ENCODE data around the gene ZNHIT2. TPM values are rescaled to one million over a fixed set of nuclear protein-coding genes. Genes with fewer than 3 reads are reported as not detected.

ZNHIT2 gene
- total and polyA plus RNA-seq, 2 of the 13 experiments (the other 11 are each of a cell fraction or from before 2014, with no cell fraction given) = 1.1 to 6.5 TPM

DNA sequence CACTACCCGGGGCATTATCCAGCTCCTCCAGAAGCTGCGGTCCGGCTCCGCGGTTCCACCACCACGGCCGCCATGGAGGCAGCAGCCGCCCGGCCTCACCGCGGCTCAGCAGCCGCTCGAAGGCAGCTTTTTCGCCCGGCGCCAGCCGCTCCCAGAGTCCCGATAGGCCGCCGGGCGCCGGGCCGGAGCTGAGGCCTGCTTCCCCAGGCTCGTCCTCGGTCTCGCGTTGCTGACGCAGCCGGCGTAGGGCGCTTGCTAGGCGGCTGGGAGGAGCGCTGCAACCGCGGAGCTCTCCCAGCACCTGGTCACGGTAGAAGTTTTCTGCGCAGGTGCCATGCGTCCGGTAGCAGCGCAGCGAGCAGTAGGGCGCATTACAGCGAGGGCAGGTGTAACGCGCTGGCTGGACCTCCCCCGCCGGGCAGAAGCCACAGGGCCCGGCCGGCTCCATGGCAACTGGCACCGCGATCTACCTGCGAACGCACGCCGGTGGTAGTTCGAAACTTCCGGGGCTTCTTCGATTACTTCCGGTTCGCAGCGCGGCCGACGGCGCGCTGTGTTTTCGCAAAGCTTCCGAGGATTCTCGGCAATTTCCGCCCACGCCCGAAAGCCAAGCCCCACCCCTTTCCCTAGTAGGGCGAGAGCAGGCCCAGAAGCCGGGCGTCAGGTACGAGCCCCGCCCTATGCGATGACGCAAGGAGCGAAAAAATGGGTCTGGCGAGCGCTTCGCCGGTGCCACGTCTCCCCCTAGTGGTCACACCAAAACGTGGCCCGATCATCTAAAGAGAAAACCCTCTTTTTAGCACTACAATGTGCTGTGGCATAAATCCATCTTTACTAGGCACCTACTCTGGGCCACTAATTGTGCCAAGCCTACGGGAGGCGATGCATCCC lies at the start of gene ZNHIT2 (continued):
- TF ChIP-seq ZMYM4 (CRISPR knock-in tag; IDR thresholded peaks at IDR 0.05) = peak; percentile 75
- no peak; the same call in 1 of the 2 replicates for TF ChIP-seq NFKB2 (CRISPR knock-in tag; IDR thresholded peaks at IDR 0.05; ENCODE audit: borderline replicate concordance)
- TF ChIP-seq MBD4 (IDR thresholded peaks at IDR 0.05; ENCODE audit: borderline replicate concordance, low read length) = no peak
- no peak for TF ChIP-seq KMT2A (CRISPR knock-in tag; IDR thresholded peaks at IDR 0.05)
- TF ChIP-seq PHB2 (IDR thresholded peaks at IDR 0.05; ENCODE audit: partially characterized antibody) = no peak
- TF ChIP-seq, protein P1, sequence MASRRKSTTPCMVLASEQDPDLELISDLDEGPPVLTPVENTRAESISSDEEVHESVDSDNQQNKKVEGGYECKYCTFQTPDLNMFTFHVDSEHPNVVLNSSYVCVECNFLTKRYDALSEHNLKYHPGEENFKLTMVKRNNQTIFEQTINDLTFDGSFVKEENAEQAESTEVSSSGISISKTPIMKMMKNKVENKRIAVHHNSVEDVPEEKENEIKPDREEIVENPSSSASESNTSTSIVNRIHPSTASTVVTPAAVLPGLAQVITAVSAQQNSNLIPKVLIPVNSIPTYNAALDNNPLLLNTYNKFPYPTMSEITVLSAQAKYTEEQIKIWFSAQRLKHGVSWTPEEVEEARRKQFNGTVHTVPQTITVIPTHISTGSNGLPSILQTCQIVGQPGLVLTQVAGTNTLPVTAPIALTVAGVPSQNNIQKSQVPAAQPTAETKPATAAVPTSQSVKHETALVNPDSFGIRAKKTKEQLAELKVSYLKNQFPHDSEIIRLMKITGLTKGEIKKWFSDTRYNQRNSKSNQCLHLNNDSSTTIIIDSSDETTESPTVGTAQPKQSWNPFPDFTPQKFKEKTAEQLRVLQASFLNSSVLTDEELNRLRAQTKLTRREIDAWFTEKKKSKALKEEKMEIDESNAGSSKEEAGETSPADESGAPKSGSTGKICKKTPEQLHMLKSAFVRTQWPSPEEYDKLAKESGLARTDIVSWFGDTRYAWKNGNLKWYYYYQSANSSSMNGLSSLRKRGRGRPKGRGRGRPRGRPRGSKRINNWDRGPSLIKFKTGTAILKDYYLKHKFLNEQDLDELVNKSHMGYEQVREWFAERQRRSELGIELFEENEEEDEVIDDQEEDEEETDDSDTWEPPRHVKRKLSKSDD (CRISPR knock-in tag; IDR thresholded peaks at IDR 0.05; ENCODE audit: low read depth) = no peak
- TF ChIP-seq ZSCAN9 (CRISPR knock-in tag; IDR thresholded peaks at IDR 0.05; ENCODE audit: borderline replicate concordance) = no peak; the same call in 1 of the 2 replicates
- peak; percentile 50; the same call in 1 of the 2 replicates for TF ChIP-seq ZNF691 (CRISPR knock-in tag; IDR thresholded peaks at IDR 0.05; ENCODE audit: borderline replicate concordance, low read depth)
- peak; percentile 54 to 92 for TF ChIP-seq HMGXB4 (CRISPR knock-in tag; IDR thresholded peaks at IDR 0.05; ENCODE audit: borderline replicate concordance in 1 of 2, low read depth in 1 of 2)
- peak; percentile 47; the same call in 1 of the 2 replicates for TF ChIP-seq ZNF737 (CRISPR knock-in tag; IDR thresholded peaks at IDR 0.05; ENCODE audit: borderline replicate concordance)
- peak; percentile 88; the same call in 1 of the 2 replicates for TF ChIP-seq ZNF761 (CRISPR knock-in tag; conservative IDR thresholded peaks at IDR 0.05)
- TF ChIP-seq JUND (CRISPR knock-in tag; IDR thresholded peaks at IDR 0.05) = no peak
- peak; percentile 80 for TF ChIP-seq HES4 (CRISPR knock-in tag; IDR thresholded peaks at IDR 0.05; ENCODE audit: borderline replicate concordance)
- no peak for TF ChIP-seq CC2D1A (CRISPR knock-in tag; IDR thresholded peaks at IDR 0.05)
- TF ChIP-seq TGIF2 (CRISPR knock-in tag; IDR thresholded peaks at IDR 0.05) = peak; percentile 11
- TF ChIP-seq MEF2D (CRISPR knock-in tag; IDR thresholded peaks at IDR 0.05) = peak; percentile 75
- TF ChIP-seq REL (CRISPR knock-in tag; conservative IDR thresholded peaks at IDR 0.05) = 0 out of 2 replicates have a peak, but pooled peaks have one; percentile 33
- TF ChIP-seq, protein P2, sequence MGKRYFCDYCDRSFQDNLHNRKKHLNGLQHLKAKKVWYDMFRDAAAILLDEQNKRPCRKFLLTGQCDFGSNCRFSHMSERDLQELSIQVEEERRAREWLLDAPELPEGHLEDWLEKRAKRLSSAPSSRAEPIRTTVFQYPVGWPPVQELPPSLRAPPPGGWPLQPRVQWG (CRISPR knock-in tag; IDR thresholded peaks at IDR 0.05; ENCODE audit: borderline replicate concordance, low read depth) = no peak
- TF ChIP-seq ZFP36L1 (CRISPR knock-in tag; IDR thresholded peaks at IDR 0.05) = no peak
- TF ChIP-seq CSRNP1 (CRISPR knock-in tag; IDR thresholded peaks at IDR 0.05) = no peak
- TF ChIP-seq SRSF1 (optimal IDR thresholded peaks at IDR 0.05; ENCODE audit: low read depth, low read length) = no peak
